DOHH2 (cell line): ENCODE results near the gene RAX2.

Source experiments
- H3F3A ChIP-seq: fragments of 200-600 bp; sonication (generic), shearing (Covaris generic); 2 replicates; pipeline ENCODE4 v1.6.0; 2016; ENCODE audit warnings: antibody characterized with exemption, mild to moderate bottlenecking; ENCODE audit not compliant: control insufficient read depth, insufficient read depth
- H3K27ac ChIP-seq: fragments of 200-600 bp; sonication (generic); 2 replicates; pipeline ENCODE4 v1.5.1; 2014; ENCODE audit warnings: low read depth, mild to moderate bottlenecking, low read length, moderate library complexity
- H3K27me3 ChIP-seq: fragments of 200-600 bp; sonication (generic); 2 replicates; pipeline ENCODE4 v1.6.1; 2014; ENCODE audit warnings: mild to moderate bottlenecking, low read length, mixed read lengths; ENCODE audit not compliant: control insufficient read depth
- H3K36me3 ChIP-seq: fragments of 200-600 bp; sonication (generic); 2 replicates; pipeline ENCODE4 v1.6.1; 2014; ENCODE audit warnings: mild to moderate bottlenecking, low read length, moderate library complexity, mixed read lengths; ENCODE audit not compliant: control insufficient read depth
- H3K4me1 ChIP-seq: fragments of 200-600 bp; sonication (generic); 2 replicates; pipeline ENCODE4 v1.6.1; 2014; ENCODE audit warnings: mild to moderate bottlenecking, low read length, mixed read lengths; ENCODE audit not compliant: control insufficient read depth
- H3K4me2 ChIP-seq: fragments of 200-600 bp; sonication (generic); 2 replicates; pipeline ENCODE4 v1.6.0; 2014; ENCODE audit warnings: mild to moderate bottlenecking, low read length, moderate library complexity
- H3K4me3 ChIP-seq: fragments of 200-600 bp; sonication (generic); 2 replicates; pipeline ENCODE4 v1.5.1; 2014; ENCODE audit warnings: mild to moderate bottlenecking, low read length, mixed read lengths
- H3K79me2 ChIP-seq: fragments of 200-600 bp; sonication (generic); 2 replicates; pipeline ENCODE4 v1.6.1; 2014; ENCODE audit warnings: mild to moderate bottlenecking, low read length, mixed read lengths; ENCODE audit not compliant: control insufficient read depth
- H3K9me2 ChIP-seq: fragments of 200-600 bp; sonication (generic); replicated peaks from 2 replicates; pipeline ENCODE4 v1.6.1; 2014; ENCODE audit warnings: mild to moderate bottlenecking, low read length, mixed read lengths; ENCODE audit not compliant: control insufficient read depth
- H3K9me3 ChIP-seq: fragments of 200-600 bp; sonication (generic); 2 replicates; pipeline ENCODE4 v1.6.1; 2014; ENCODE audit warnings: antibody characterized with exemption, low read length, mixed read lengths; ENCODE audit not compliant: control insufficient read depth, insufficient read depth
- H4K20me1 ChIP-seq: fragments of 200-600 bp; sonication (generic); 2 replicates; pipeline ENCODE4 v1.6.0; 2014; ENCODE audit warnings: low read depth, mild to moderate bottlenecking, antibody characterized with exemption, low read length, moderate library complexity; ENCODE audit not compliant: control insufficient read depth, insufficient read depth
- CTCF ChIP-seq: fragments of 200-600 bp; sonication (generic); IDR thresholded peaks from one replicate; pipeline ENCODE4 v1.5.1; 2014; ENCODE audit warnings: antibody characterized with exemption, mild to moderate bottlenecking, low read depth, low read length; ENCODE audit not compliant: poor library complexity, severe bottlenecking
- EZH2phosphoT487 ChIP-seq: fragments of 200-600 bp; sonication (generic); IDR thresholded peaks from 2 replicates; pipeline ENCODE4 v1.6.1; 2017; ENCODE audit warnings: borderline replicate concordance, mild to moderate bottlenecking, antibody characterized with exemption, low read length, moderate library complexity, mixed read lengths

Gene RAX2

GRCh38 chr19:3750211-3750610 lies 21.8 kb downstream of the RAX2 start:
- Histone ChIP-seq H3K79me2 (no peaks in the 10 kb centered on the region), H3K4me1 (no peaks in the 10 kb centered on the region), H3K4me3 (no peak overlapping the region), H3K27ac (no peak overlapping the region), H3K4me2 (no peak overlapping the region), H3K9me2 (no peaks in the 10 kb centered on the region), H3K9me3 (no peaks in the 10 kb centered on the region), H3K27me3 (no peaks in the 10 kb centered on the region), H3F3A (no peaks in the 10 kb centered on the region), H4K20me1 (no peaks in the 10 kb centered on the region), H3K36me3 (no peaks in the 10 kb centered on the region)
- TF ChIP-seq EZH2phosphoT487 (no peak), CTCF (no peak)

GRCh38 chr19:3748965-3749364 lies 23.1 kb downstream of the RAX2 start:
- H3K79me2 ChIP-seq: no peaks in the 10 kb centered on the region
- H3K27me3 ChIP-seq: no peaks in the 10 kb centered on the region

GRCh38 chr19:3746371-3747056 lies 25.5 kb downstream of the RAX2 start:
- TF ChIP-seq CTCF (no peak), EZH2phosphoT487 (no peak)
- no peaks in the 10 kb centered on the region for H3K9me2 ChIP-seq
- no peak overlapping the region for H3K4me3 ChIP-seq
- H3K4me1 ChIP-seq: peaks cover 6% of the 10 kb centered on the region
- peaks cover 3% of the 10 kb centered on the region; the same call in 1 of the 2 replicates for H3K9me3 ChIP-seq
- no peak overlapping the region for H3K27ac ChIP-seq
- H3K36me3 ChIP-seq: no peaks in the 10 kb centered on the region
- H4K20me1 ChIP-seq: no peaks in the 10 kb centered on the region
- no peaks in the 10 kb centered on the region for H3K27me3 ChIP-seq
- no peaks in the 10 kb centered on the region for H3F3A ChIP-seq
- H3K79me2 ChIP-seq: no peaks in the 10 kb centered on the region
- no peak overlapping the region for H3K4me2 ChIP-seq

More at GRCh38 chr19:3748965-3749364, 23.1 kb downstream of the RAX2 start:
- peaks cover under 1% of the 10 kb centered on the region; the same call in 1 of the 2 replicates for H3K4me1 ChIP-seq
- H3K36me3 ChIP-seq: no peaks in the 10 kb centered on the region
- no peak overlapping the region for H3K4me2 ChIP-seq
- no peaks in the 10 kb centered on the region for H3K9me2 ChIP-seq
- H3K4me3 ChIP-seq: no peak overlapping the region
- no peak for TF ChIP-seq CTCF
- TF ChIP-seq EZH2phosphoT487: no peak
- no peaks in the 10 kb centered on the region for H3F3A ChIP-seq
- H4K20me1 ChIP-seq: no peaks in the 10 kb centered on the region
- H3K9me3 ChIP-seq: no peaks in the 10 kb centered on the region
- H3K27ac ChIP-seq: no peak overlapping the region
